K562 (cell line): ENCODE data around the gene BBS5. TPM values are rescaled to one million over a fixed set of nuclear protein-coding genes. Genes with fewer than 3 reads are reported as not detected.
"Not testable (repeated sequence)": the region's sequence is repeated elsewhere in the genome, so short reads cannot be mapped to it uniquely, and the experiment has no call there.

ENCODE experiments used
- ATAC-seq: fragments of 200-7000 bp; cut with Tn5 transposase; 3 replicates; pipeline ENCODE4 v1.9.1; 2020; ENCODE audit warnings: moderate library complexity
- BruUV-seq: library from RNA; stranded (reverse); fragments of 400-500 nt; replicated peaks from 2 replicates; lab custom pipeline; 2021; lab: Mats Ljungman, UMichigan
- CTCF ChIA-PET: fragments of 300-600 bp; formaldehyde crosslinking; extraction: SDS; loops from one replicate; lab custom pipeline; 2021; ENCODE audit warnings: low intra/inter-chr PET ratio; lab: Yijun Ruan, JAX
- POLR2A ChIA-PET: fragments of 300-600, 350-650 bp; sonication (Branson Sonifier 250); formaldehyde crosslinking; extraction: SDS; loops from one replicate; lab custom pipeline; 2021; ENCODE audit warnings: antibody characterized with exemption, inconsistent platforms; lab: Yijun Ruan, JAX
- DNase-seq, 4 experiments: peaks; one replicate each; pipeline versions ENCODE4 v3.0.0 to v3.0.0-alpha.2; 2011 to 2018; ENCODE audit warnings: low spot score in 3 of 4, mixed read lengths in 3 of 4; ENCODE audit errors: extremely low read depth in 1 of 4
- FAIRE-seq: peaks from 2 replicates; lab custom pipeline; 2011; peaks lifted over from hg19 to GRCh38; lab: Jason Lieb, UNC
- H2AFZ ChIP-seq: 2 replicates; pipeline ENCODE4 v1.6.0; 2011; ENCODE audit warnings: low read depth, low read length, control low read depth, inconsistent platforms
- H3K27ac ChIP-seq: fragments of 200-600 bp; 3 replicates; pipeline ENCODE4 v1.8.0; 2011; ENCODE audit warnings: low read depth, mild to moderate bottlenecking, control low read depth, inconsistent platforms, low read length, moderate library complexity, mixed read lengths; ENCODE audit errors: extremely low read depth
- H3K27me3 ChIP-seq, 2 experiments: fragments of 300-600 bp in 1 of 2; 2 replicates in 1 of 2; 3 replicates in 1 of 2; pipeline versions ENCODE4 v1.6.0 to v1.8.0; 2011; ENCODE audit warnings: inconsistent platforms in 2 of 2, low read length in 2 of 2, mild to moderate bottlenecking in 1 of 2, mixed read lengths in 1 of 2, moderate library complexity in 1 of 2; ENCODE audit not compliant: control insufficient read depth in 2 of 2, insufficient read depth in 2 of 2
- H3K36me3 ChIP-seq: fragments of 300-600 bp; 3 replicates; pipeline ENCODE4 v1.8.0; 2011; ENCODE audit warnings: mild to moderate bottlenecking, low read length, inconsistent platforms; ENCODE audit not compliant: control insufficient read depth, insufficient read depth
- H3K4me1 ChIP-seq, 2 experiments: fragments of 200-600 bp in 1 of 2; replicated peaks in 1 of 2; 2 replicates in 1 of 2; 3 replicates in 1 of 2; pipeline versions ENCODE4 v1.5.1 to v1.8.0; 2011; ENCODE audit warnings: inconsistent platforms in 2 of 2, low read length in 2 of 2, mild to moderate bottlenecking in 1 of 2, mixed read lengths in 1 of 2, moderate library complexity in 1 of 2; ENCODE audit not compliant: control insufficient read depth in 2 of 2, insufficient read depth in 2 of 2
- H3K4me2 ChIP-seq: 2 replicates; pipeline ENCODE4 v1.6.1; 2011; ENCODE audit warnings: low read length, control low read depth, inconsistent platforms, mixed read lengths; ENCODE audit not compliant: insufficient read depth
- H3K4me3 ChIP-seq: fragments of 200-600 bp; sonication (generic), shearing (Covaris generic); 2 replicates; pipeline ENCODE4 v1.5.1; 2016; ENCODE audit warnings: control low read depth, inconsistent platforms
- H3K79me2 ChIP-seq: fragments of 200-600 bp; 3 replicates; pipeline ENCODE4 v1.8.0; 2011; ENCODE audit warnings: low read length, inconsistent platforms; ENCODE audit not compliant: control insufficient read depth, insufficient read depth
- H3K9ac ChIP-seq, 2 experiments: 2 replicates each; pipeline versions ENCODE4 v1.6.0 to v1.6.1; 2011; ENCODE audit warnings: low read depth in 2 of 2, low read length in 2 of 2, control low read depth in 1 of 2, inconsistent platforms in 1 of 2, mild to moderate bottlenecking in 1 of 2, mixed read lengths in 1 of 2; ENCODE audit not compliant: insufficient read depth in 1 of 2
- H3K9me1 ChIP-seq: one replicate; pipeline ENCODE4 v1.6.0; 2011; ENCODE audit warnings: inconsistent platforms, mild to moderate bottlenecking, low read length, moderate library complexity; ENCODE audit not compliant: control insufficient read depth, insufficient read depth
- H3K9me3 ChIP-seq: replicated peaks from 2 replicates; pipeline ENCODE4 v1.5.1; 2011; ENCODE audit warnings: low read depth, low read length, inconsistent platforms; ENCODE audit not compliant: control insufficient read depth, insufficient read depth
- H4K20me1 ChIP-seq: replicated peaks from 2 replicates; pipeline ENCODE4 v1.6.1; 2011; ENCODE audit warnings: low read length, inconsistent platforms, mixed read lengths; ENCODE audit not compliant: control insufficient read depth, insufficient read depth
- BRD9 ChIP-seq: fragments of 450-650 bp; IDR thresholded peaks from 2 replicates; pipeline ENCODE4 v1.6.1; 2018; ENCODE audit warnings: low read depth; ENCODE audit not compliant: partially characterized antibody
- NFIC ChIP-seq: fragments of 450-650 bp; IDR thresholded peaks from 2 replicates; pipeline ENCODE4 v1.6.1; 2017; ENCODE audit warnings: mild to moderate bottlenecking, inconsistent platforms
- ZNF121 ChIP-seq: sonication (generic); formaldehyde crosslinking; conservative IDR thresholded peaks from 2 replicates; pipeline ENCODE4 v1.8.0; 2022; ENCODE audit warnings: missing genetic modification reagents
- WGBS: fragments of 100-300 bp; shearing (Covaris generic); methylation state at CpG from one replicate; pipeline ENCODE4 v1.1.6; 2016; ENCODE audit warnings: low coverage, mixed read lengths; ENCODE audit not compliant: insufficient coverage; ENCODE audit errors: missing lambda C conversion rate; 5-methylcytosine and 5-hydroxymethylcytosine counted together
- in situ Hi-C: fragments of 300-500 bp; cut with MboI; formaldehyde crosslinking; loops from 4 replicates; pipeline ENCODE4 v1.15.0; 2018; ENCODE audit warnings: inconsistent platforms, mixed read lengths
- intact Hi-C: fragments of 100-400 bp; cut with micrococcal nuclease; formaldehyde crosslinking; loops from 2 replicates; pipeline ENCODE4 v1.14.2; 2022
- polyA plus RNA-seq, 8 experiments: library from polyadenylated mRNA; depleted of rRNA in 4 of 8; stranded (reverse) in 5 of 8; unstranded in 3 of 8; fragments of >200 nt; fragmentation: Nextera tagmentation in 2 of 8; fragmentation: Illumina TruSeq in 1 of 8; extraction: Ambion mirVana in 2 of 8; extraction: Trizol in 1 of 8; gene quantifications; 2 replicates each; pipeline versions ENCODE4 v1.2.1 to v1.2.3, GENCODE V29; 2011 to 2014; ENCODE audit warnings: inconsistent platforms in 1 of 8, missing spikeins in 1 of 8
- total RNA-seq, 7 experiments: library from RNA; depleted of rRNA in 6 of 7; stranded (reverse); fragments of >200 nt in 6 of 7; fragmentation: Illumina TruSeq in 2 of 7; extraction: Trizol in 2 of 7; gene quantifications; 2 replicates each; pipeline versions ENCODE4 v1.2.1 to v1.2.3, GENCODE V29; 2011 to 2021; ENCODE audit warnings: low replicate concordance in 1 of 7
- TF ChIP-seq, protein P1 (sequence below): sonication (generic); formaldehyde crosslinking; IDR thresholded peaks from 2 replicates; pipeline ENCODE4 v1.8.1; 2023; ENCODE audit warnings: mild to moderate bottlenecking, missing genetic modification reagents
- TF ChIP-seq, protein P2 (sequence below): sonication (generic); formaldehyde crosslinking; IDR thresholded peaks from 2 replicates; pipeline ENCODE4 v1.4.0; 2020; ENCODE audit warnings: mild to moderate bottlenecking, missing genetic modification reagents

BBS5 gene
- total and polyA plus RNA-seq, 9 of the 15 experiments (the other 6 are each of a cell fraction or from before 2014, with no cell fraction given): 0.48 to 6.9 (median 4.3) TPM

DNA sequence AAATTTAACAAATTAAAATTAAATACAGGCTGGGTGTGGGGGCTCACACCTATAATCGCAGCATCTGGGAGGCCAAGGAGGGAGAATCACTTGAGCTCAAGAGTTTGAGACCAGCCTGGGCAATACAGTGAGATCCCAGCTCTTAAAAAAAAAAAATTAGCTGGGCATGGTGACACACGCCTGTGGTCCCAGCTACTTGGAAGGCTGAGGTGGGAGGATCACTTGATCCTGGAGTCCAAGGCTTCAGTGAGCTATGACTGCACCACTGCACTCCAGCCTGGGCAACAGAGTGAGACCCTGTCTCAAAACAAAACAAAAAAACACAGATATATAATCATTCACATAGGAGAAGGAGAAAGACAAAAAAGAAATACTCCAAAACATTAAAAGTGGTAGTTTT is 60.2 kb downstream of the BBS5 start:
- 89% methylated on average over 2 of the region's 2 CpGs for WGBS
- H3K9ac ChIP-seq, H3K79me2 ChIP-seq, H3K4me1 ChIP-seq, BruUV-seq, H2AFZ ChIP-seq, H3K4me2 ChIP-seq, CTCF ChIA-PET, H3K9me3 ChIP-seq, H3K27ac ChIP-seq, H3K4me3 ChIP-seq, ATAC-seq, H3K27me3 ChIP-seq, DNase-seq, H3K9me1 ChIP-seq, intact Hi-C loops, FAIRE-seq, H4K20me1 ChIP-seq, in situ Hi-C loops: not testable (repeated sequence)
- POLR2A ChIA-PET: interaction anchor here (0.6 to 1.1 kb wide), 4 partner anchors 9 to 1068 kb away, joined by 3 read pairs; no protein-coding TSS in a partner anchor
- TF ChIP-seq ZNF121 (CRISPR knock-in tag): peak; percentile 86
- peaks cover 70% of the 10 kb centered on the region for H3K36me3 ChIP-seq

DNA sequence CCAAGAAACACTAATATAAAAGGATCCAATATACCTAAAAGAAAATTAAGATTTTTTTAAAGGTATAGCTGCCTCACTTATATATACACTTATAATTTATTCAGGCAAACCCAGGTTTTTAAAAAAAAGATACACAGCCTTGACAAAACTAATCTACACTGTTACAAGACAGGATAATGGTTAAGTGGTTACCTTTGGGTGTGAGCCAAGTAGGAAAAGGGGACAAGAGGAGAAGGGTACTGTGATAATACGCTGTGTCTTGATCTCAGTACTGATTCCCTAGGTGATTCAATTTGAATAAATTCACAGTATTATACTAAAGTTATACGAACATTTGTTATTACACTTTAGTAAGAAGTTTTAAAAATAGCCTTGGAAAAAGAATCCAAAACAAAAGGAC is 60.9 kb downstream of the BBS5 start:
- ATAC-seq: peak; percentile 43; the same call in 2 of the 3 replicates
- H3K27me3 ChIP-seq: no peaks in the 10 kb centered on the region
- POLR2A ChIA-PET: interaction anchor here (0.7 to 1.1 kb wide), 3 partner anchors 10 to 16 kb away, joined by 3 read pairs; no protein-coding TSS in a partner anchor
- peaks cover 0 to 3% of the 10 kb centered on the region in 2 experiments; a peak in 2 of 5 replicates for H3K4me1 ChIP-seq
- 50% methylated on average over 2 of the region's 2 CpGs for WGBS
- no peak for FAIRE-seq
- H3K79me2 ChIP-seq: no peaks in the 10 kb centered on the region
- TF ChIP-seq, protein P1, sequence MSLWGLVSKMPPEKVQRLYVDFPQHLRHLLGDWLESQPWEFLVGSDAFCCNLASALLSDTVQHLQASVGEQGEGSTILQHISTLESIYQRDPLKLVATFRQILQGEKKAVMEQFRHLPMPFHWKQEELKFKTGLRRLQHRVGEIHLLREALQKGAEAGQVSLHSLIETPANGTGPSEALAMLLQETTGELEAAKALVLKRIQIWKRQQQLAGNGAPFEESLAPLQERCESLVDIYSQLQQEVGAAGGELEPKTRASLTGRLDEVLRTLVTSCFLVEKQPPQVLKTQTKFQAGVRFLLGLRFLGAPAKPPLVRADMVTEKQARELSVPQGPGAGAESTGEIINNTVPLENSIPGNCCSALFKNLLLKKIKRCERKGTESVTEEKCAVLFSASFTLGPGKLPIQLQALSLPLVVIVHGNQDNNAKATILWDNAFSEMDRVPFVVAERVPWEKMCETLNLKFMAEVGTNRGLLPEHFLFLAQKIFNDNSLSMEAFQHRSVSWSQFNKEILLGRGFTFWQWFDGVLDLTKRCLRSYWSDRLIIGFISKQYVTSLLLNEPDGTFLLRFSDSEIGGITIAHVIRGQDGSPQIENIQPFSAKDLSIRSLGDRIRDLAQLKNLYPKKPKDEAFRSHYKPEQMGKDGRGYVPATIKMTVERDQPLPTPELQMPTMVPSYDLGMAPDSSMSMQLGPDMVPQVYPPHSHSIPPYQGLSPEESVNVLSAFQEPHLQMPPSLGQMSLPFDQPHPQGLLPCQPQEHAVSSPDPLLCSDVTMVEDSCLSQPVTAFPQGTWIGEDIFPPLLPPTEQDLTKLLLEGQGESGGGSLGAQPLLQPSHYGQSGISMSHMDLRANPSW: no peak
- peak; percentile 61 for TF ChIP-seq NFIC
- TF ChIP-seq, protein P2, sequence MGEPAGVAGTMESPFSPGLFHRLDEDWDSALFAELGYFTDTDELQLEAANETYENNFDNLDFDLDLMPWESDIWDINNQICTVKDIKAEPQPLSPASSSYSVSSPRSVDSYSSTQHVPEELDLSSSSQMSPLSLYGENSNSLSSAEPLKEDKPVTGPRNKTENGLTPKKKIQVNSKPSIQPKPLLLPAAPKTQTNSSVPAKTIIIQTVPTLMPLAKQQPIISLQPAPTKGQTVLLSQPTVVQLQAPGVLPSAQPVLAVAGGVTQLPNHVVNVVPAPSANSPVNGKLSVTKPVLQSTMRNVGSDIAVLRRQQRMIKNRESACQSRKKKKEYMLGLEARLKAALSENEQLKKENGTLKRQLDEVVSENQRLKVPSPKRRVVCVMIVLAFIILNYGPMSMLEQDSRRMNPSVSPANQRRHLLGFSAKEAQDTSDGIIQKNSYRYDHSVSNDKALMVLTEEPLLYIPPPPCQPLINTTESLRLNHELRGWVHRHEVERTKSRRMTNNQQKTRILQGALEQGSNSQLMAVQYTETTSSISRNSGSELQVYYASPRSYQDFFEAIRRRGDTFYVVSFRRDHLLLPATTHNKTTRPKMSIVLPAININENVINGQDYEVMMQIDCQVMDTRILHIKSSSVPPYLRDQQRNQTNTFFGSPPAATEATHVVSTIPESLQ (CRISPR knock-in tag): no peak
- no peak for TF ChIP-seq BRD9
- no peak overlapping the region for H3K9ac ChIP-seq
- peaks cover 3% of the 10 kb centered on the region for H3K9me1 ChIP-seq
- no peak overlapping the region for H3K4me3 ChIP-seq
- CTCF ChIA-PET: no interaction called here
- H2AFZ ChIP-seq: no peak overlapping the region
- no peak overlapping the region for H3K4me2 ChIP-seq
- H3K27ac ChIP-seq: no peak overlapping the region; the same call in 2 of the 3 replicates
- no peak for DNase-seq
- peaks cover 70% of the 10 kb centered on the region for H3K36me3 ChIP-seq
- intact Hi-C loops (no loop called here), in situ Hi-C loops (no loop called here)
- BruUV-seq: no TSS peak
- no peaks in the 10 kb centered on the region for H3K9me3 ChIP-seq
- H4K20me1 ChIP-seq: no peaks in the 10 kb centered on the region
